Right cardiac atrium (tissue), 5 donors: ENCODE data around the gene CALY. TPM values are rescaled to one million over a fixed set of nuclear protein-coding genes. Genes with fewer than 3 reads are reported as not detected.

Source experiments
- ATAC-seq, 2 donors: fragments of 200-7000 bp; cut with Tn5 transposase; one replicate each; pipeline versions ENCODE4 v1.8.0 to v1.9.1; 2020; ENCODE audit warnings: moderate library complexity in 2 of 2, mild to moderate bottlenecking in 1 of 2
- DNase-seq, 3 donors: peaks; one replicate each; pipeline ENCODE4 v3.0.0-alpha.2; 2020
- H3K27ac ChIP-seq: one replicate; pipeline ENCODE4 v1.5.1; 2013; ENCODE audit warnings: mild to moderate bottlenecking, low read length, control low read depth, moderate library complexity
- H3K27me3 ChIP-seq: one replicate; pipeline ENCODE4 v1.6.1; 2013; ENCODE audit not compliant: control insufficient read depth, insufficient read depth
- H3K4me1 ChIP-seq: one replicate; pipeline ENCODE4 v1.6.1; 2013; ENCODE audit warnings: low read length; ENCODE audit not compliant: control insufficient read depth, insufficient read depth
- H3K4me3 ChIP-seq: one replicate; pipeline ENCODE4 v1.5.1; 2013; ENCODE audit warnings: low read length, control low read depth
- H3K9me3 ChIP-seq: one replicate; pipeline ENCODE4 v1.6.1; 2013; ENCODE audit warnings: low read length; ENCODE audit not compliant: control insufficient read depth
- WGBS: extraction: QIAGEN DNeasy Blood & Tissue Kit; methylation state at CpG from one replicate; pipeline ENCODE4 v1.1.7; 2013; 5-methylcytosine and 5-hydroxymethylcytosine counted together
- intact Hi-C, 4 donors: fragments of 100-400 bp; cut with DNase I; formaldehyde crosslinking; loops; one replicate each; pipeline versions ENCODE4 v1.11.0 to v1.14.0; 2022 to 2023
- polyA plus RNA-seq: library from polyadenylated mRNA; stranded (reverse); fragments of 200-250 nt; gene quantifications from one replicate; pipeline ENCODE4 v1.2.3, GENCODE V29; 2013
- total RNA-seq, 4 donors: library from RNA; stranded (reverse); fragmentation: NEBNext Ultra II Directional; extraction: Animal tissue kit (Norgen Biotek cat#: 25700); gene quantifications; one replicate each; pipeline ENCODE4 v1.2.1, GENCODE V29; 2021
- donor health status: healthy with polysubstance abuse.
- donor health status: DM: no; HTN: yes; CAD: no.
- donor health status: DM: no; HTN: no; CAD: no.
- donor health status: DM: no; HTN: yes; CAD: no; lungs with severe emphysema.
- donor health status: DM: yes; HTN: yes; CAD: no.

CALY gene
- total and polyA plus RNA-seq, 5 donors: 0.18 TPM; not detected in 4

DNA sequence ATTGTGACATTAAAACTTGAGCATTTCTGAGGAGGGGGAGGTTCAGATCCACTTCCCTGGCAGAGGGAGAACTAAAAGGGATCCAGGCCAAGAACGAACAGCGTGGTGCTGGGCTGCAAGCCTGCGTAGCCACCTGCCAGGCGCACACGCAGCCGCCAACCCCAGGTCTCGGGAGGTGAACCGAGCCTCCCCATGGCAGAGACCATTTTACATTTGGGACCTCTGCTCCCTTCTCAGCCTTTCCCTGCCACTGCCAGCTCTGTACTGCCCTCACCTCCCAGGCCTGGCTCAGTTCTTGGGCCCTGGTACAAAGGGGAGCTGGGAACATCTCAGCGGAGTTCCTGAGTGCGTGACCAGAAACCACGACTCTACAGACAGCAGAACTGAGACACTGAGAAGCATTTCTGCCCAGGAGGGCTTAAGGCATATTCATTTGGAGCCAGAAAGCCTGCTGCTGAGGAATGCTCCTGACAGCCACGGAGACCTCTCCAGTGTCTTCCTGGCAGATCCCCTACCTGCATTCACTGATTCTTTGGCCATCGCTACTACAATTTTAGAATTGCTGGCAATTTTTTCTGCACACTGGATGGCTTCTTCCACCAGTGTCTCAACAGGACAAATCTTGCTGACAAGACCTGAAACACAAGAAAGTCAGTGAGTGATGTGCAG, 28.9 kb upstream of the CALY start:
- no peaks in the 10 kb centered on the region for H3K4me1 ChIP-seq
- 87% methylated on average over 13 of the region's 13 CpGs for WGBS
- H3K4me3 ChIP-seq: no peak overlapping the region
- H3K27me3 ChIP-seq: no peaks in the 10 kb centered on the region
- ATAC-seq (no peak), DNase-seq (peak in 1 of 3 donors; percentile 12)
- no peak overlapping the region for H3K27ac ChIP-seq
- H3K9me3 ChIP-seq: no peaks in the 10 kb centered on the region
- intact Hi-C loops: no loop called here

- no peaks in the 10 kb centered on the region for H3K9me3 ChIP-seq
- no peaks in the 10 kb centered on the region for H3K4me1 ChIP-seq
- no peak overlapping the region for H3K27ac ChIP-seq
- DNase-seq (peak in 1 of 3 donors; percentile 45), ATAC-seq (no peak)
- intact Hi-C loops: no loop called here
- 78% methylated on average over 29 of the region's 29 CpGs for WGBS
- H3K4me3 ChIP-seq: no peak overlapping the region
- H3K27me3 ChIP-seq: no peaks in the 10 kb centered on the region
These were observed 28.1 kb upstream of the CALY start for GRCh38 chr10:133364645-133365431.

DNA sequence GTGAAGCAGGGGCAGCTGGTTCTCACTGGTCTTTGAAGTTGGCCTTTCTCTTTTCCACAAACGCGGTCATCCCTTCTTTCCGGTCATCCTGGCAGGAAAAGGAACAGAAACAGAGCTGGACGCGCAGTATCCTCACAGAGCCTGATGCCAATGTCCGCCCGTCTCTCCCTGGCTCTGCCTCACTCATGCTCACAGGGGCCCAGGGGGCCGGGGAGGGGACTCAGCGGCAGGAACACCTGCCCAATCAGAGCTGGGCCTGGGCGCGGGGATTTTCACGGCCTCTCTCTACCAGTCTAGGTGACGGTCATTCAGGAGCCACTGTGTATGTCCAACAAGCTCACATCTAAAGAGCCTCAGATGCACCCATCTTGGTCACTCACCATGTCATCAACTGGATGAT, 26.1 kb upstream of the CALY start:
- Histone ChIP-seq H3K4me3 (no peak overlapping the region), H3K9me3 (no peaks in the 10 kb centered on the region), H3K27me3 (no peaks in the 10 kb centered on the region), H3K4me1 (no peaks in the 10 kb centered on the region), H3K27ac (no peak overlapping the region)
- peak in 1 of 3 donors; percentile 61 for DNase-seq
- intact Hi-C loops: no loop called here
- no peak for ATAC-seq
- WGBS: 90% methylated on average over 13 of the region's 13 CpGs

DNA sequence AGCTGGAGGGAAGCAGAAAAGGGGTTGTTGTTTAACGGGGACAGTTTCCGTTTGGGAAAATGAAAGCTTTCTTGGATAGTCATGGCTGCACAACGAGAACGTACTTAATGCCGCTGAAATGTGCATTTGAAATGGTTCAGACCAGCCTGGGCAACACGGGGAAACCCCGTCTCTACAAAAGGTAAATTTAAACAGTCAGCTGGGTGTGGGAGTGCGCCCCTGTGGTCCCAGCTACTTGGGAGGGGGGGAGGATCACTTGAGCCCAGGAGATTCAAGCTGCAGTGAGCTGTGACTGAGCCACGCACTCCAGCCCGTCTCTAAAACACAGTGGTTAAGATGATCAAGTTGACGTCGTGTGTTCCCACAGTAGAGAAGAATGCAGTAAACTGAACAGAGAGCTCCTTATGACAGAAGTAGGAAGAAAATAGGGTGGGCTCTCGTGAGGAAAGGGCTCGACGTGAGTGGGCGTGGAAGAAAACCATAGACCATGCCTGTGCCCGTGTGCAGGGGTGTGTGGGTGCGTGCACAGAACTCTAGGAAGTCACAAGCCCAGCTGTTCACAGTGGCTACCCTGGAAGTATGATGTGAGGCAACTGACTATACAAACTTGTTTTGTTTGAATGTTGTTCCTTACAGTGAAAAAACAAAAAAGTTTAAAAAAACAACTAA, 25.2 kb upstream of the CALY start:
- Histone ChIP-seq H3K27me3 (no peaks in the 10 kb centered on the region), H3K4me3 (no peak overlapping the region), H3K4me1 (no peaks in the 10 kb centered on the region), H3K27ac (no peak overlapping the region), H3K9me3 (no peaks in the 10 kb centered on the region)
- WGBS: 75% methylated on average over 18 of the region's 18 CpGs
- DNase-seq (no peak), ATAC-seq (no peak)
- intact Hi-C loops: no loop called here

DNA sequence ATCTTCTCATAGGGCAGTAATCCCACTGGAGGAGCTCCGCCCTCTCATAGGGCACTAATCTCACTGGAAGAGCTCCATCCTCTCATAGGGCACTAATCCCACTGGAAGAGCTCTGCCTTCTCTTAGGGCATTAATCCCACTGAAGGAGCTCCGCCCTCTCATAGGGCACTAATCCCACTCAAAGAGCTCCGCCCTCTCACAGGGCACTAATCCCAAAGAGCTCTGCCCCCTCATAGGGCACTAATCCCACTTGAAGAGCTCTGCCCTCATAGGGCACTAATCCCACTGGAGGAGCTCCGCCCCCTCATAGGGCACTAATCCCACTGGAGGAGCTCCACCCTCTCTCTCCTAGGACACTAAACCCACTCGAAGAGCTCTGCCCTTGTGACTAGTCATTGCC, 24.5 kb upstream of the CALY start:
- Histone ChIP-seq H3K27ac (no peak overlapping the region), H3K4me3 (no peak overlapping the region), H3K27me3 (no peaks in the 10 kb centered on the region), H3K4me1 (no peaks in the 10 kb centered on the region), H3K9me3 (no peaks in the 10 kb centered on the region)
- no peak for DNase-seq
- 90% methylated on average over 5 of the region's 5 CpGs for WGBS
- ATAC-seq: no peak
- intact Hi-C loops: no loop called here

GRCh38 chr10:133359972-133360610, 23.4 kb upstream of the CALY start:
- intact Hi-C loops: no loop called here
- WGBS: 79% methylated on average over 17 of the region's 17 CpGs

DNA sequence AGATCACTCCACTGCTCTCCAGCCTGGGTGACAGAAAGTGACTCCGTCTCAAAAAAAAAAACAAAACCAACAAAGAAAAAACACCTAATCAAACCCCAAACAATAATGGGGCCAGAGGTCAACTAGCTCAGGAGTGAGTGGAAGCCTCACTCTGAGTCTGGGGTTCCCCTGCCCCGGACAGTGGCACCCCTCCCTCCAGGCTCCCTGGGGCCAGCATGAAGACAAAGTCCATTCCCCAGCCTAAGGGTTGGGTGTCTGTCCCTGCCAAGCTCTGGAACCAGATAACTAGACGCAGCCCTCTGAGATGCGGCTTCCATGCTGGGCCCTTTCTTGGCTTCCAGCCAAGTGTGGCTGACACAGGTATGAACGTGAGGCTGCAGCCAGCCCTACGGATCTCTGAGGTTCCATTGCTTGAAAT, 22.9 kb upstream of the CALY start:
- H3K4me1 ChIP-seq: no peaks in the 10 kb centered on the region
- H3K27ac ChIP-seq: no peak overlapping the region

More at GRCh38 chr10:133359972-133360610, 23.4 kb upstream of the CALY start:
- ATAC-seq (no peak), DNase-seq (peak in 1 of 3 donors; percentile 46)
- H3K4me3 ChIP-seq: no peak overlapping the region
- H3K4me1 ChIP-seq: no peaks in the 10 kb centered on the region
- no peak overlapping the region for H3K27ac ChIP-seq
- H3K27me3 ChIP-seq: no peaks in the 10 kb centered on the region
- H3K9me3 ChIP-seq: no peaks in the 10 kb centered on the region

DNA sequence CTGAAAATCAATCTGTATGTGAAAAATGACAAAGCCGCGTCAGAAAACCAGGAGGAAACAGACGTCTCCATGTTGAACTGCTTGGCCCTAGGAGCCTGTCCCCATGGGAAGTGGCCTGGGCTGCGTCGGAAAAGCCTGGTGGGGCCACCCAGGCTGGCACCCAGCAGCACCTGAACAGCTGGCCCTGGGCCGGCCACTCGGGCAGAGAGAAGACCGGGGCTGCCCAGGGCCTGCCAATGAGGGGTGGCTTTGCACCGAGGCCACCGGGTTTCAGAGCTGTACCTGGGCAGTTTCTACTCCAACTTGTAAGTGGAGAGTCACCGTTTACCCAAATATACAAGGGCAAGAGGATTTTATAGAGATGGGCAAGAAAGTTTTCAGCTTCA, 22.2 kb upstream of the CALY start:
- Histone ChIP-seq H3K27ac (no peak overlapping the region), H3K4me1 (no peaks in the 10 kb centered on the region), H3K9me3 (no peaks in the 10 kb centered on the region), H3K4me3 (no peak overlapping the region), H3K27me3 (no peaks in the 10 kb centered on the region)
- WGBS: 77% methylated on average over 11 of the region's 11 CpGs
- ATAC-seq (no peak), DNase-seq (no peak)
- intact Hi-C loops: no loop called here

More for the DNA sequence above, 22.9 kb upstream of the CALY start:
- Histone ChIP-seq H3K9me3 (no peaks in the 10 kb centered on the region), H3K4me3 (no peak overlapping the region), H3K27me3 (no peaks in the 10 kb centered on the region)
- intact Hi-C loops: no loop called here
- no peak for ATAC-seq
- peak in 1 of 3 donors; percentile 63 for DNase-seq
- whole genome bisulfite sequencing: 36% methylated on average over 6 of the region's 6 CpGs

GRCh38 chr10:133358162-133358924, 21.6 kb upstream of the CALY start:
- Histone ChIP-seq H3K27ac (no peak overlapping the region), H3K9me3 (no peaks in the 10 kb centered on the region), H3K4me1 (no peaks in the 10 kb centered on the region), H3K4me3 (no peak overlapping the region), H3K27me3 (no peaks in the 10 kb centered on the region)
- ATAC-seq (peak; percentile 2 to 18), DNase-seq (peak; percentile 55 to 85 (median 79))
- intact Hi-C loops: no loop called here
- 76% methylated on average over 41 of the region's 41 CpGs for WGBS
